Neural progenitor cell (in vitro differentiated cells): ENCODE data around the gene FZD10. TPM values are rescaled to one million over a fixed set of nuclear protein-coding genes. Genes with fewer than 3 reads are reported as not detected.

Source experiments
- DNase-seq: peaks from one replicate; pipeline ENCODE4 v3.0.0-alpha.2; 2016; ENCODE audit warnings: low spot score
- H2AFZ ChIP-seq: fragments of 200-600 bp; sonication (generic); replicated peaks from 2 replicates; pipeline ENCODE4 v1.6.1; 2016; ENCODE audit warnings: antibody characterized with exemption
- H3F3A ChIP-seq: fragments of 200-600 bp; sonication (generic); 2 replicates; pipeline ENCODE4 v1.6.1; 2016; ENCODE audit warnings: antibody characterized with exemption, low read depth
- H3K27ac ChIP-seq: fragments of 200-600 bp; sonication (generic); 2 replicates; pipeline ENCODE4 v1.5.1; 2016; ENCODE audit warnings: mild to moderate bottlenecking
- H3K27me3 ChIP-seq: fragments of 200-600 bp; sonication (generic); 2 replicates; pipeline ENCODE4 v1.6.1; 2016; ENCODE audit warnings: mild to moderate bottlenecking, moderate library complexity
- H3K36me3 ChIP-seq: fragments of 200-600 bp; sonication (generic); 2 replicates; pipeline ENCODE4 v1.5.1; 2016
- H3K4me1 ChIP-seq: fragments of 200-600 bp; sonication (generic); 2 replicates; pipeline ENCODE4 v1.6.1; 2016; ENCODE audit warnings: mixed run types
- H3K4me2 ChIP-seq: fragments of 200-600 bp; sonication (generic); 2 replicates; pipeline ENCODE4 v1.6.1; 2016
- H3K4me3 ChIP-seq: fragments of 200-600 bp; sonication (generic); 2 replicates; pipeline ENCODE4 v1.5.1; 2016
- H3K79me2 ChIP-seq: fragments of 200-600 bp; sonication (generic); 2 replicates; pipeline ENCODE4 v1.6.1; 2016; ENCODE audit warnings: low read depth
- H3K9ac ChIP-seq: fragments of 200-600 bp; sonication (generic); 2 replicates; pipeline ENCODE4 v1.6.1; 2016
- H3K9me3 ChIP-seq: fragments of 200-600 bp; sonication (generic); 2 replicates; pipeline ENCODE4 v1.5.1; 2016; ENCODE audit warnings: low read depth
- H4K20me1 ChIP-seq: fragments of 200-600 bp; sonication (generic); 2 replicates; pipeline ENCODE4 v1.6.1; 2016; ENCODE audit warnings: low read depth
- H3K27ac Mint-ChIP-seq: 3 replicates; pipeline ENCODE4 v1.8.0; 2021; ENCODE audit warnings: mixed read lengths
- H3K27me3 Mint-ChIP-seq: 2 replicates; pipeline ENCODE4 v1.8.0; 2022; ENCODE audit warnings: low read depth, mild to moderate bottlenecking, inconsistent platforms, moderate library complexity, mixed read lengths; ENCODE audit not compliant: insufficient read depth
- H3K36me3 Mint-ChIP-seq: 3 replicates; pipeline ENCODE4 v1.8.0; 2021; ENCODE audit warnings: mixed read lengths
- H3K4me1 Mint-ChIP-seq: 3 replicates; pipeline ENCODE4 v1.8.0; 2021; ENCODE audit warnings: mixed read lengths
- H3K4me3 Mint-ChIP-seq: 3 replicates; pipeline ENCODE4 v1.8.0; 2021; ENCODE audit warnings: mild to moderate bottlenecking, moderate library complexity, mixed read lengths
- H3K9me3 Mint-ChIP-seq: 3 replicates; pipeline ENCODE4 v1.8.0; 2020; ENCODE audit warnings: mixed read lengths
- CTCF ChIP-seq: fragments of 200-600 bp; sonication (generic); IDR thresholded peaks from 2 replicates; pipeline ENCODE4 v1.5.1; 2017; ENCODE audit warnings: antibody characterized with exemption, mild to moderate bottlenecking
- EZH2 ChIP-seq: fragments of 200-600 bp; sonication (generic); IDR thresholded peaks from 2 replicates; pipeline ENCODE4 v1.6.1; 2017; ENCODE audit warnings: antibody characterized with exemption, mild to moderate bottlenecking, moderate library complexity
- EZH2phosphoT487 ChIP-seq: fragments of 200-600 bp; sonication (generic); IDR thresholded peaks from 2 replicates; pipeline ENCODE4 v1.6.1; 2017; ENCODE audit warnings: antibody characterized with exemption
- total RNA-seq: library from RNA; depleted of rRNA; stranded (reverse); fragments of >200 nt; gene quantifications from 2 replicates; pipeline ENCODE4 v1.2.3, GENCODE V29; 2015; ENCODE audit warnings: low replicate concordance

Gene FZD10
- total RNA-seq, 1 donor from 2014 or later = 0.11 TPM

- Histone ChIP-seq H3K9ac (no peak overlapping the region), H2AFZ (no peak overlapping the region), H3K9me3 (no peaks in the 10 kb centered on the region), H3K4me3 (no peak overlapping the region), H3K4me1 (no peaks in the 10 kb centered on the region), H3K4me2 (no peak overlapping the region), H3K27me3 (peaks cover 50% of the 10 kb centered on the region), H3K79me2 (no peaks in the 10 kb centered on the region), H4K20me1 (no peaks in the 10 kb centered on the region), H3K27ac (no peak overlapping the region), H3F3A (no peaks in the 10 kb centered on the region), H3K36me3 (no peaks in the 10 kb centered on the region)
- H3K4me1 Mint-ChIP-seq = peaks cover 15% of the 10 kb centered on the region
- peaks cover 11% of the 10 kb centered on the region for H3K9me3 Mint-ChIP-seq
- DNase-seq = no peak
- no peak overlapping the region for H3K27ac Mint-ChIP-seq
- H3K4me3 Mint-ChIP-seq = no peak overlapping the region
- peaks cover 16% of the 10 kb centered on the region for H3K27me3 Mint-ChIP-seq
- no peak for TF ChIP-seq EZH2
- H3K36me3 Mint-ChIP-seq = peaks cover 2% of the 10 kb centered on the region
These were observed 15.5 kb downstream of the FZD10 start for GRCh38 chr12:130177635-130178242.

DNA sequence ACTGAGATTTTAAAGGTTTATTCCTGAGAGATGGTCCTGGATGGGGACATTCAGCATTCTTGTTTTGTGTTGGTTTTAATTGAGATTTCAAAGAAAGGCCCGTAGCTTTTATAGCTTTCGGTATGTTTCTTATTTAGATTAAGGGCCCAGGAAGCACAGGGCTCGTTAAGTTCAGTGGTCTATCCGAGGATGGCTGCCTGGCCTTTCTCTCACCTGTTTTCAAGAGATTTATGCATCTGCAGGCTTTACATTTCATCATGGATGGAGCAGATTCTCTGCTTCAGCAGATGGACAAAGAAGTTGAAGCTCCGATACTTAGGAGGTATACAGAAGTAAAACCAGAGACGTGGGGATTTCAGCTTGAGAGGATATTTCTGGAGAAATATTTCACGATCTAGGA lies 16.0 kb downstream of the FZD10 start:
- Histone ChIP-seq H3F3A (no peaks in the 10 kb centered on the region), H3K27ac (no peak overlapping the region), H3K27me3 (peaks cover 45% of the 10 kb centered on the region), H3K4me2 (no peak overlapping the region), H3K4me1 (no peaks in the 10 kb centered on the region), H2AFZ (no peak overlapping the region), H3K9ac (no peak overlapping the region), H4K20me1 (no peaks in the 10 kb centered on the region), H3K9me3 (no peaks in the 10 kb centered on the region), H3K36me3 (no peaks in the 10 kb centered on the region), H3K4me3 (no peak overlapping the region), H3K79me2 (no peaks in the 10 kb centered on the region)
- peaks cover 2% of the 10 kb centered on the region for H3K36me3 Mint-ChIP-seq
- TF ChIP-seq EZH2phosphoT487 (no peak), EZH2 (no peak), CTCF (no peak)
- H3K4me3 Mint-ChIP-seq = no peak overlapping the region
- H3K9me3 Mint-ChIP-seq = peaks cover 13% of the 10 kb centered on the region
- H3K27ac Mint-ChIP-seq = no peak overlapping the region
- DNase-seq = no peak
- H3K27me3 Mint-ChIP-seq = peaks cover 16% of the 10 kb centered on the region
- peaks cover 13% of the 10 kb centered on the region for H3K4me1 Mint-ChIP-seq

DNA sequence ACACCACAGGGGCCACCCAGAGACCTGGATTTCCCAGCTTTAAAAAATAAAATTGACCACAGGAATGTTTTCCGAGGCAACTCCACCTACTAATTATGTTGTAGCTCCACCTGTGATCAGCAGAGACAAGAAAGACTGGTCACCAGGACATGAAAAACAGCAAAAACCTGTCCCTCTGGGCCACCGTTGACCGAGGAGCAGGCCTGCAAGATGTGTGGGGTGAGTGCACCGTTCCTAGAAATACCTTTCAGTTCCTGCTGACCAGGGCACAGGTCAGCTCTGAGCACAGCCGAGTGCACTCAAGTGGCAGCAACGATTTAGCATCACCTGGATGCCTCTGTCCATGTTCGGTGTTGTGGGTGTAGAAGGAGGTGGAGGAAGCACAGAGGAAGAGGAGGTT lies 16.9 kb downstream of the FZD10 start:
- peaks cover 2% of the 10 kb centered on the region for H3K36me3 Mint-ChIP-seq
- DNase-seq = no peak
- peaks cover 11% of the 10 kb centered on the region for H3K4me1 Mint-ChIP-seq
- peaks cover 16% of the 10 kb centered on the region for H3K27me3 Mint-ChIP-seq
- Histone ChIP-seq H2AFZ (no peak overlapping the region), H3K27me3 (peaks cover 37% of the 10 kb centered on the region), H3K9ac (no peak overlapping the region), H3K9me3 (no peaks in the 10 kb centered on the region), H3K4me1 (no peaks in the 10 kb centered on the region), H3K4me3 (no peak overlapping the region), H3K4me2 (no peak overlapping the region), H3F3A (no peaks in the 10 kb centered on the region), H3K79me2 (no peaks in the 10 kb centered on the region), H4K20me1 (no peaks in the 10 kb centered on the region), H3K27ac (no peak overlapping the region), H3K36me3 (no peaks in the 10 kb centered on the region)
- peaks cover 13% of the 10 kb centered on the region for H3K9me3 Mint-ChIP-seq
- no peak overlapping the region for H3K27ac Mint-ChIP-seq
- TF ChIP-seq EZH2phosphoT487 = no peak
- no peak for TF ChIP-seq EZH2
- TF ChIP-seq CTCF = no peak
- no peak overlapping the region for H3K4me3 Mint-ChIP-seq

- Mint-ChIP-seq H3K36me3 (peaks cover 2% of the 10 kb centered on the region), H3K27me3 (peaks cover 16% of the 10 kb centered on the region), H3K4me1 (peaks cover 11% of the 10 kb centered on the region), H3K27ac (no peak overlapping the region), H3K4me3 (no peak overlapping the region), H3K9me3 (peaks cover 13% of the 10 kb centered on the region)
- no peak overlapping the region for H3K4me3 ChIP-seq
- no peaks in the 10 kb centered on the region for H3K36me3 ChIP-seq
- peaks cover 37% of the 10 kb centered on the region for H3K27me3 ChIP-seq
- H3F3A ChIP-seq = no peaks in the 10 kb centered on the region
- H3K79me2 ChIP-seq = no peaks in the 10 kb centered on the region
- H3K9ac ChIP-seq = no peak overlapping the region
- no peak overlapping the region for H3K4me2 ChIP-seq
- H2AFZ ChIP-seq = no peak overlapping the region
- no peak for DNase-seq
- H3K4me1 ChIP-seq = no peaks in the 10 kb centered on the region
- H3K9me3 ChIP-seq = no peaks in the 10 kb centered on the region
- no peaks in the 10 kb centered on the region for H4K20me1 ChIP-seq
- TF ChIP-seq EZH2phosphoT487 = no peak
- no peak for TF ChIP-seq EZH2
- TF ChIP-seq CTCF = no peak
- no peak overlapping the region for H3K27ac ChIP-seq
These were observed 17.4 kb downstream of the FZD10 start for GRCh38 chr12:130179621-130180020.
